Activated naive CD8-positive, alpha-beta T cell treated with anti-CD3 and anti-CD28 coated beads, Interleukin-2, amount 50 U/mL, for 16 hours (primary cell): Measurements from ENCODE around the gene TNS1.

ENCODE experiments used
- DNase-seq: peaks from one replicate; pipeline ENCODE4 v3.0.0-alpha.2; 2020; ENCODE audit warnings: low read depth, low spot score

The TNS1 gene

DNA sequence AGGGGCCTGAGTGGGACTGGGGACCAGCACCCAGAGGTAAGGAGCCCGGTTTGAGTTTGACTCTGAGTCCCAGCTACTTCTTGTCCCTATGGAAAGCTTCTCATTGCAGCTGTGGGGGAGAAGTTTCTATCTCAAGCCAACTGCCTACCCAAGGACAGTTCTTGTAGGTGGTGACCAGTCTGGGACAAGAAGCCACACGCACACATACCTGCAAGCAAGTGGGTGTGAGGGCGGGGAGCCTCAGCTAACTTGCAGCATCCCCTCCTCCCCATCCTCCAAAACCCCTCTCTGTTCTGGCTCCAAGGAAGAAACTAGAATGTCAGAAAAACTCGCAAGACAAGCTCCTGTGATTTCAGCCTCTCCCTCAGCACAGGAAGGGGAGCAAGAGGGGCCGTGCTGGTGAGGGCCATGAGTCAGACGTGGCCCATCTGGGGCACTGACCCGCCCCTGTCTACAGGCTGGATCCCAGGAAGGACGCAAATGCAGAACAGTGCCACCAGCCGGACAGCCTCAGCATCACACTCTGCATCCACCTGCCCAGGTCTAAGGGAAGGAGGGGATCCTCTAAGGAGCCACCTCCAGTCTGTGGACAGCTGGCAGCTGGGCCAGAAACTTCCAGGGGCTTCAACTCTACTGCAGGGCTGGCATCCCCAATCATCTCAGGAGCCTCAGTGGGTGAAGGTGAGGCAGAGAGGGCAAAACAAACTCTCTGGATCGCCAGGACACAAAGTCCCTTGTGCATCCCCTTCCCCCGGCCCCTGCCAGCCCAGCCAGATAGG, 103.4 kb downstream of the TNS1 start:
- DNase-seq, result no peak

DNA sequence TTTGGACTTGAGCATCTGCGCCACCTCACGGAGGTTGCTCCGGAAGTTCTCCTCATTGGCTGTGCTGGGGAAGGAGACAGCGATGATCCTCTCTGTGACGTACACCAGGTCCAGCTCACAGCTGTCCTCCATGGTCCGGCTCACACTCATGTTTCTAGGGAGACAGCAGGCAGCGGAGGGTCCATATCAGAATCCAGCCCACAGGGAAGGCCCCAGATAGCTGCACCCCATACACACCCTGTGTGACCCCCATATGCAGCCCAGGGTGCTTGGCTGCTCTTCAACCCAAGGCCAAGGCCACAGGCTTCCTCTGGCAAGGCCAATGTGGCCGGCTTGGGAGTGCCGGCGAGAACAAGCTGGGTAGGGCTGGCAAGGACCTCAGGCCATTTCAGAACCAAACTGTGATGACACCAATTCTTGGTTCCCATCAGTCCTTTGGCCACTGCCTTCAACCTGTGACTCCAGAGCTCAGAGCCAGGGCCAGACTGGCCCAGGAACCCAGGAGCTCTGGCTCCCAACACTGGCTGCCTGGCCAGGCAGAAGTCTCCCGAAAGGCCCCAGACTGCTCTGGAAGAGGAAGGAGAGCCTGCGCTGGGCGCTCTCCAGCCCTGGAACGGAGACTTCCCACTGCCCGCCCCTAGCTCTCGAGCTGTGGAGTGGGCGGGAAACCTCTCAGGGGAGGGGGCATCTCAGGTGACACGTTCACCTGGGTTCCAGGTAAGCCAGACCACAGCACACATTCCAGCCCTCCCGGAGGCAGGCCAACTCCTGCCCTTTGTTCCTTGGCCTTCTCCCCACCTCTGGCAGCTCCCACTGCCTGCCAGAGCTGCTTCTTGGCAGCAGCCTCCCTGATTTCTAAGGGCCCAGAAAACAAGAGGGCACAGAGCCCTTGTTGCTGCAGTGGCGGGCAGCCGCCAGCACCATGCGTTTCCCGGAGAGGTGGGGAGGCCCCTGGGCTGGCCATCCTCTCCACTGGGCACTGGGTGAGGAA, 104.7 kb downstream of the TNS1 start:
- DNase-seq, result no peak

DNA sequence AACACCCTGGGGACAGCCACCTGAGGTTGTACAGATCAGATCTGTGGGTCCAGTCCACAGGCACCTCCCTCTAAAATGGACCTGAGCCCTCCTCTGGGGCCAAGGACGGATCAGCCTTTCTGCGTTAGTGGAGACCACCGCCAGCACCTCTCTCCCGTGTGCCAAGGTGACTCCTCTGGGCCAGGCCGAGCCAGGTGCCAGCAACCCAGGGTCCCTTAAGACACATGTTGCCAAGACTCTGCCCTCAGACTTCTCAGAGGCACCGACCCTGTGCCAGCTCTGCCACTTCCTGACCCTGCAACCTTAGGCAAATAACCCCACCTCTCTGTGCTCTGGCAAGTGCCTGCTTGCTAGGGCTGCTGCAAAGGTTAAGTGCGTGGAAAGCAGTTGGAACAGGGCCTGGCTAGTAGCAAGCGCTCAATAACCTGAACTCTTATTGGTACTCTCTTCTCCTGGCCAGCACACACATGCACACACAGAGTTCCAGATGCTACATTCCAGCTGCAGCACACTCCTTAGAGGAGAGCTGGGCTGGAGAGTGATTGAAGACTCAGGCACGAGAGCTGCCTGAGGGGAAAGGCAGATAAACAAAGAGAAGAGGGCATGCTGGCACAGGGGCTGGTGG, 105.6 kb downstream of the TNS1 start:
- no peak for DNase-seq

DNA sequence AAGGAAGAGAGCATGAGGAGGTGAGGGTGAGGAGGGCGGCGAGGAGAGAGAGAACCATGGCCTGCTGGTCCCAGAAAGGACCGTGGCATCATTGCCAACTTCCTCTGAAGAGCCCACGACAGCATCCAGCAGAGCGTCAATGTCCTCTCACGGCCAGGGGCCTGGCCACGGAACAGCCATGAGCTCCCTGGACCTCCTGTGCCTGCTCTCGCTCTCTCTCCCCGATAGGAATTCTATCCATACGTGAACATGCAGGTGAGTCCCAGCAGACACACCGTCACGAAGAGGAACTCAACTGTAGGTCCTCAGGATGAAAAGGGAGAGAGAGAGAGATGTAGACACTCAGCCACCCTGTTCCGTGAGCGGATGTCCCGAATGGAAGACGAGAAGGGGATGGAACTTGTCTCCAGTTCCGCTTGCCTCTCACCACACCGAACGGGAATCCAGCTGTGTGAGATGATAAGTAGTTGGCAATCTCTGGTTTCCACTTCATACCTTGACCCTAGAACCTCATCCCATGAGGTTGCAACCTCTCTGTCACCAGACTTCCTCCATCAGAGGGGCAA, 107.6 kb downstream of the TNS1 start:
- DNase-seq, result no peak

DNA sequence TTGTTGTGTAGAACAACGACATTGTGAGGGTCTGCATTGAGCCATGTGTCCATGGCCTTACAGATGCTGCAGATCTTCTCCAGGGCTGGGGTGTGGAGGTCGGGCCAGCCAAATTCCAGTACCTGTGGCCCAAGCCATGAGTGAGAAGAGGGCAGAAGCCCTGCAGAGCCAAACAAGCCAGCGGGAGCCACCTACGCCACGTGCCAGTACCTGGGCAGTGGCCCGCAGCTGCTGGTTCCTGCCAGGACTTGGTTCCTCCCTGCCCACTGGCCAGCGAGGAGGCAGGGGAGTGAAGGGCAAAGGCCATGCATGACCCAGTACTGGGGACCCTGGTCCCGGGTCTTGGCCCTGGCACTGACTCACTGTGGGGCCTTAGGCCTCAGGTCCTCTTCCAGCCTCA, 109.4 kb downstream of the TNS1 start:
- DNase-seq, result no peak

DNA sequence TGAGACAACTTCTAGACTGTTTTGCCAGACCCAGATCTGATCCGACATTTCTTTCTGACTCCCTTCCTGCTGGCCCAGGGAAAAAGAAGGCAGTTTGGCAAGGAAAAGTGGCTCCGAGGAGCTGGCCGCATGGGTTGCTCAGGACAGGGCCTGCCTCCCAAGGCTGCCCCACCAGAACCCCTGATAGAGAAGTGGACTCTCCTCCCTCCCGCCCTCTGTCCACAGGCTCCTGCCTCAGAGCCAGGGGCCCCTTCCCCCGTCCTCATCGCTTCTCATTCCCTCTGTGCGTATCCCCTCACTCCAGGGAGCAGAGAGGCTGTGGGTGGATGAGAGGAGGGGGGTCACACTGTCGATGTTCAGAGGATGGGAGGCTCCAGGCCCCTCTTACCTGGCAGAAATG, 110.2 kb downstream of the TNS1 start:
- no peak for DNase-seq

DNA sequence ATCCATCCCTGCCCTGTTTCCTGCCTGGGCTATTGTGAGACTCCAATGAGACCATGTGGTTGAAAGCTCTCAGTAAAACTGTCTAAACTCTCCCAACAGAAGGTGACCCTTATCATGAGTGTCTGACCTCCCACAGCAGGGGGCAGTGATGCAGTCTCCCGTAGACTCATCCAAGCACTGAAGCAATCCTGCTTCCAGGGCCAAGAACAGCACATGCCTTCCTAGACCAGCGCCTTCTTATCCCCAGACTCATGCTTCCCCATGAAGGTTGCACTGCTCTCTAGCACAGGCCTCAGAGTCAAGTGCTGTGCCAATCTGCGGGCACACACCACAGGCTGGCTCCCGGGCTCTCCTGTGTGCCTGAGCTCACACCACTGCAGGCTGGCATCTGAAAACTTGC, 112.3 kb downstream of the TNS1 start:
- no peak for DNase-seq

DNA sequence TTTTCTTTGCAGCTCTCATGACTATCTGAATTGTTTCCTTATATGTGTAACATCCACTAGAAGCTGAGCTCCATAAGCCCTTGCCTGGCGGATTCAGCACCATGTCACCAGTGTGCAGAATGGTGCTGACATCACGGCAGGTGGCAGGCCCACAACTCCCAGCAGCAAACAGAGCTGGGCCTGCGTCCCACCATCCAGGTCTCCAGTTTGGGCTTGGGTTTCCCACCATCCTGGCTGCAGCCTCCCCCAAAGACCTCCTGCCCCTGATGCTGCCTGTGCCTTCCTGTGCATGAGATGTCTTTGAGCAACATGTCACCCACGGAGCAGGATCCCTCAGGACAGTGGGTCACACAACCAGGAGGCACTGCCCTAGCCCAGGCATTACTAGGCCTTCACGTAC, 113.1 kb downstream of the TNS1 start:
- DNase-seq, result no peak

DNA sequence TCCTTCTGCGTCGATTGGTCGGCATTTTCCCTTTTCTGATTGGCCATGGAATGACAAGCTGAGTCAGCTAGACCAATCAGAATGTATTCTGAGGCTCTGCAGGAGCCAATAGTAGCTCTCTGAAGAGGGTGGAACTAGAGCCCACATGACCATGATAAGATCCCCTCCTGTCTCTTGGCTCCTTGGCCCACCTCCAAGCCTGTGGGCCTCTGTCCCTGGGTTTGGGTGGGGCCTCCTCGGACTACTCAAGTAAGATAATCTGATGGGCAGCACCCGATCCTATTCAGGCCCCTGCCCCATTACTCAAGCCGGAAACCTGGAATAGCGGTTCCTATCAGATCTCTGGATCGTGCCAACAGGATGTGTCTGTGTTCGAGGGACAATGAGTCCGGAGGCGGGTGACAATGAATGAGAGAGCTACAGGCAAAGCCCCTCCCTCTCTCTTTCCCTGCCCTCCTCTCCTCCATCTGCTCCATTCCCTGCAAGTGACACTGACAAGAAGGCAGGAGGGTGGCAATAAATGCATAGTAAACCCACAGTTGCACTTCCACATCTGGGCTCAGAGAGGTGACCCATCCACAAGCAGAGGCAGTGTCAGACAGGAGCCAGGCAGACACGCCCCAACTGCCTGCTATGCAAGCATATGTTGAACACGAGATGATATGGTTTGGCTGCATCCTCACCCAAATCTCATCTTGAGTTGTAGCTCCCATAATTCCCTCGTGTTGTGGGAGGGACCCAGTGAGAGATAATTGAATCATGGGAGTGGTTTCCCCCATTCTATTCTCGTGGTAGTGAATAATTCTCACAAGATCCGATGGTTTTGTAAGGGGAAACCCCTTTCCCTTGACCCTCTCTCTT, 114.7 kb downstream of the TNS1 start:
- no peak for DNase-seq

DNA sequence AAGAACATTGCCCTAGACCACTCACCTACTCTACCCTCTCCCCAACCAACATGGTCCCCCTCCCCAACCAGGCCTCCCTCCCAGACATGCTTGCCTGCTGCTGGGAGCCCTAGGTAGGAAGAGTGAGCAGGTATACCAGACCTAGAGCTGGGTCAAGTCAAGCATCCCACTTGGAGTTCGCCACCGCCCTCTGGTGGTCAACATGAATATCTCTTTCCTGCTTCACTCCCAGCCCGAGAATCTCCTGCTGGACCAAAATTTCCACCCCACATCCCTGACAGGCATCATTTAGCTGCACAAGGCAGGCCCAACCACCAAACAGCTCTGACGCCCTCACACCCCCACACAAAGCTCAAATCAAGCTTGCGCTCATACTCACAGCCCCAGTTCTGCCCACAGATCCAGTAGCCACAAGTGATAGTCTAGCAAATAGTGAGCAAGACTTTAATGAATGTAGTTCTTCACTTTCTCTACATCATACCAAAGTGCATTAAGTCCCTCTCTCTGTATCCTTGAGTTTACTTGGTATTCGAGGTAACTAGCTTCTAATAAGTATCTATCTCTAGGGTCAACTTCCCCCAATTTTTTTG, 116.0 kb downstream of the TNS1 start:
- peak; percentile 24 for DNase-seq

DNA sequence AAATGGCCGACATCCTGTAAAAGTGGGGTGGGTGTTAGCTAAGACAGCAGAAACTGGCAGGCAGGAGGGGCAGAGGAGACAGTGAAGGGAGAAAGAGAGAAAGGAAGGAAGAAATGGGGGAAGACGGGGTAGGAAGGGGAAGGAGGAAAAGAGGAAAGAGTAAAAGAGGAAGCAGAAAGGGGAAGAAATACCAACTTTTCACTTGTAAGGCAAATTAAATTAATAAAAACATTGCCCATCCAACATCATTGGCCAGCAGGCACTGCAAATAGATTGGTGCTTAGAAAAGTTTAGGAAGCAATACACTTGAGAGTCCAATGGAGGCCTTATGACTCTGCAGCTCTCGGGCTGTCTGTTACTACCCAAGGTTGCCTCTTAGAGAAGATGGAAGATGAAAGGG, 116.7 kb downstream of the TNS1 start:
- no peak for DNase-seq

DNA sequence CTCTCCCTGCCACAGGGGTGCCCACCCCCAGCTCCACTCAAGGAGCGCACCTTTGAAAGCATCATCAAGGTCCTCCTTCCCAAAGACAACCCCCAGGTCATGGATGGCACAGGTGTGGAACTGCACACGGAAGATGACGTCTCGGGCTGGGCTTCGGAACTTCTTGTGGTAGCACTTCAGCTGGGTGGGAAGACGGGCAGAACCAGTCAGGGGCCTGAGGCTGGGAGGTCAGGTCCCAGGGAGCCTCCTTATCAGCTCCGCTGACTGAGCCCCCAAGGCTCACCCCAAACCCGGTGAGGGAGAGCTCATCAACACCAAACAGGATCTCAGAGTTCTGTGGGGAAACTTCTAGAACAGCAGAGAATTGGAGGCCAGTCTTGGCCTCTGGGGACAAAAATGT, 117.8 kb downstream of the TNS1 start:
- no peak for DNase-seq

DNA sequence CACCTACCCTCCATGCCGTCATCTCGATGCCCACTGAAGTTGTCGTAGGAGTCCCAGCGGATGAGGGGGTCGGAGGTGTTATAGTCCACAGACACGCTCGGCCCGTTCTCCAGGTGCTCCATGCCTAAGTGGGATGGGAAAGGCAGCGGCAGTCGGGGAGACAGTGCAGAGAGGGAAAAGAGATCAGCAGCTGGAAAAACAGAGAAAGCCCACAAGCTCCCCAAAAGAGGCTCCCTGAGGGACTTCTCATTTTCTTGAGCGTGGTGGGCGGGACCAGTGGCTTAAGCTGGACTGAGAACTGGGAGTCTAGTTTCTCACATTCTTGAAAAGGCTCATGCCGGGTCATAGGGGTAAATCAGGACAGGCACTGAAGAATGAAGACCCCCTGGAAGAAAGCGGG, 121.9 kb downstream of the TNS1 start:
- no peak for DNase-seq

DNA sequence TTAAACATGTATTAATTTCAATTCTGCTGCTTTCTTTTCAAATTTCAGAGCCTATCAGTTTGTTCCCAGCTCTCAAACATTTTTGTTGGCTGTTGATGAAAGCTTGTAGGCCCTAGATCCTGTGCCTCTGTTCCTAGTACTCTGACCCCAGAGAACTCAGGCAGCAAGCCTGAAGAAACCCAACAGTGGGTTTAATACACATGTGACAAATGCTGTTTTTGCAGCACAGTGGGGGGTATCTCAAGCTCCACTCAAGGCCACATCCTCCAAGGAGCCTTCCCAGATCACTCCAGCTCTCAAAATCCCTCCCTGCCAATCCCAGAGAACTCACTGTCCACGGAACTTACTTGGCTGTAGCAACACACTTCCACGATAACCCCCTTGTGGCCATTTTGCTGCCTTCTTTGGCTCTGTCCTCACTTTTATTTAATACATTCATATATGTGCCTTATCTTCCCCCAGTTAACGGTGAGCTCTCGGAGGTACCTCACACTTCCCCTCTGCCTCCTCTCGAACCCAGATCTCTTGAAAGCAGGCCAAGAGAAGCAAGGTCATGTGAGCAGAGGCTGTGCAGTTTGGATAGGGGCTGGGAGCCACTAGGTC, 122.4 kb downstream of the TNS1 start:
- DNase-seq, result no peak

DNA sequence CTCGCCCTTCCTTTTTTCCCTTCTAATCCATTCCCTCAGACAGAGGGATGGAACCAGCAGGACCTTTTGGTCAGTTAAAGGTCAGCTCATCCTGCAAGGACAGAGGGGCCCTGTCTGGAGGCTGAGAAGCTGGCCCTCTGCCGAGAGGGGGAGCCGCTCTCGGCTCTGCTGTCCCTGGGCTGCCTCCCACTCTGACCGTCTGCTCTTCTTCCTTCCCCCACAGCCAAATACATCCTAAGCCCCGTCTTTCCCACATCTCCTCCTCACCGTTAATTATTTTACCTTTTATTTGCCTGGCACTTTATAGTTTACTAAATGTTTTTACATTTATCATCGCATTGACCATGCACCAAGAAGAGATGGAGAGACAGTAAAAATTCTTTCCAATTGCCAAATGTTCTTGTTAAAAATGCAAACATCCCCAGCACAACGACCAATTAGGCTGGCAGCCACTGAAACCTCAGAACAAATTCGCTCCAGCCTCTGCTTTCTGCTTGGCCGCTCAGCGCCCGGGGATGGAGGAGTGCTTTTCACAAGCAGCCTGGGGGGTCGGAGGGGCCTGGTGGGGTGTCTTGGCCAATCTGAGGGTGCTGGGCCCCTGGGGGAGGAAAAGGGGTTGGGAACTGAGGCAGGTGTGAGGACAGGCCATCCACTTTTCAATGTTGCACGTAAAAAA, 123.7 kb downstream of the TNS1 start:
- no peak for DNase-seq

DNA sequence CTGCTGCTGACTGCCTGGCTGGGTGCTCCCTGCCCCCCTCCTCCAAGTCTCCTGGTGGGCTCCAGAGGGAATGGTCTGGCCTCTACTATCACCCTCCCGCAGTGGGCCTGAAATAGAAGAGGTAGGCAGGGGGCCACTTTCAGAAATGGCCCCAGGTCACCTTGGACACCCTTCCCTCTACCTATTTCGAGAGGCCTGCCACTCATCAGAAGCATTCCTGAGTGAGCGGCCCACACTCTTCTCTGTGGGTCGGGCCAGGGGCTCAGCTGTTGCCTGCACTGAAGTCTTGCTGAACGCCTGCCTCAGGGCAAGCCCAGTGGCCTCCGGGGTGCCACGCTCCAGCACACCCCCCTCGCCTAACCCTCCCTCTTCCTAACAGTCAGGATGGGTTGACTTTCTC, 124.9 kb downstream of the TNS1 start:
- no peak for DNase-seq

DNA sequence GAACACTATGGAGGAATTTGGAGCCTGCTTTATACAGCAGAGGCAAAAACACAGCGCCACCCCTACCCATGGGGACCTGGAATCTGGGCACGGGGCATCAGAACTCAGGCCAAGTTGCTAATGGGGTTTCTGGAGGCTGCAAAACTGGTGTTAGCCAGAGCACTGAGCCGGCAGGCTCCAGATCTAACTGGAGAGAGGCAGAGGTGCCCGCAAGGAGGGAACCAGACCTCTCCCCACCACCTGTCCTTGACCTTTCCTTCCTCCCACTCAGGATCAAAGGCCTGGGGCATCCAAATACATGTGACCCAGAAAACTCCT, 126.6 kb downstream of the TNS1 start:
- no peak for DNase-seq

DNA sequence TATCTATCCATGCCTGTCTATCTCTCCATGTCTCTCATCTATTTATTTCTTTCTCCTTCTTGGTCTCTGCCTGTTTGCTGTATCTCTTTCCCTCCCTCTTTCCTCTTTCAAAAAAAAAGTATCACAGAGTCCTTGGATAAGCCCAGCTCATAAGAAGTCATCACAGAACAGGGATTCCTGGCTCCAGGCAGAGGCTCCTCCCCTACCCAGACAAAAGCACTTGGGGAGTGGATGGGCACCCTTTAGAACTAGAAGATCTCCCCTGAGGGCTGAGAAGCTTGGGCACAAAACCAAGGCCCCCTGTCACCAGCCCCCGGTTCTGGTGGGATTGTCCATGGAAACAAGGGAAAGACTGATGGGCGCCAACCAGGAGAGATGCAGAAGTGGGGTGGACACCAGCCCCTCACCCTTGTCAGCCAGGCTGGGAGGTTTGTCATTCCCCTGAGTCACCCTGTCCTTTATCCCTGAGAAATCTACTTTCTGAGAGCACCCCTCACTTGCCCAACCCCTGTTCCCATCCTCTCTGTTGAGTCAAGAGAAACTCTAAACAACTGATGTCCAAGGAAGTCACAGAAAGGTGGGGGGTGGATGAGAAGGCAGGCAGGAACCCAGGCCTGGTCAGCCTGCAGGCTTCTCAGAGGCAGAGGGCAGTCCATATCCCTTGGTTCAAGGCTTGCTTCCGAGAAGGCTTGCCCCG, 127.1 kb downstream of the TNS1 start:
- no peak for DNase-seq

DNA sequence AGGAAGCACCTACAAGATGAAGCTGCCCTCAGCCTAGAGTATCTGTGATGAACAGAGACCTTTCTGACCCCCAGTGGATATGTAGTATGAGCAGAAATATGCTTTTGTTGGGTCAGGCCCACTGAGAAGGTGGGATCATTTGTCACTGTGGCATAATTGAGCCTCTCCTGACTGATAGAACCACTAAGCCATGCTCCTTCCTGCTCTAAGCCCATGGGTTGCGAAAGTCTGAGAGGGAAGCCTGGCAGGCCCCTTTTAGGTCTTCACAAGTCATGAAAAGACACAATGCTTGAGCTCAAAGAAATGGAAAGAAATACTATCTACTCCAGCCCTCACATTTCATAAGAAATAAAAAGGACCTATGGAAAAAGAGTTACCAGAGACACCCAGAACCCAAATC, 127.7 kb downstream of the TNS1 start:
- DNase-seq, result no peak
